HG02885 (cell line): ENCODE results near the gene LMO4.

Experiments used
- ATAC-seq: cut with Tn5 transposase; IDR thresholded peaks from one replicate; pipeline ENCODE4 v1.9.1; 2021; ENCODE audit warnings: mild to moderate bottlenecking; ENCODE audit not compliant: unreplicated experiment, poor library complexity

LMO4 gene

DNA sequence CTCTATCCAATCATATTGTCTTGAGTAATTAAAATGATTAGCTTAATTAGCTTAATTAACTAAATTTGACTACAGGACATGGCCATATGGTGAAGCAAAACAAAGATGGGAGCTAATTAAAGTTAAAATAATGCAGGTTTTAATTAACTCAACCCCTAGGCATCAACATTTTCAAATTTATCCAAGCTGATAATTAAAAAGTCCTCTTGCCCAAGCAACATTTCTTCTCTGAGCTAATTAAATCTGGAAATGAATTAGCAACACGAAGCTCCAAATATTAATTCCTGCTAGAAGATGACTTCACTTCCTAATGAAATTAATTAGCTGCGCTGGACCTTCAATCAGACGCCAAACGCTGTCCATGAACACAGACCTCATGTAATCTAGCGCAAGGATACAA lies 27.9 kb downstream of the LMO4 start:
- no peak for ATAC-seq

DNA sequence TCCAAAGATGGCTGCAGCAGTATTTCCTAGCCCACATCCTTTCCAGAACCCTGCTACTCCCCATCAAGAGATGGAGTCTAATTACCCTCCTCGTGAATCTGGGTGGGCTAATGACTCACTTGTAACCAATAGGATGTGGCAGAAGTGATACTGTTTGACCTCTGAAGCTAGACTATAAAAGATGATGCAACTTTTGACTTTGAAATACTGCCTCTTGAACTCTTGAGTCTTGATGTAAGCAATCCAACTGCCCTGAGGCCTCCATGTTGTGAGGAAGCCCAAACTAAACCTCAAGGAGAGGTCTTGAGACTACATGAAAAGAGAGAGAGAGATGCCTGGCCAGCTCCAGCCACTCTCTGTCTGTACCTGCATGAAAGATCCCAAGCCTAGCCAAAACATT lies 29.5 kb downstream of the LMO4 start:
- no peak for ATAC-seq

DNA sequence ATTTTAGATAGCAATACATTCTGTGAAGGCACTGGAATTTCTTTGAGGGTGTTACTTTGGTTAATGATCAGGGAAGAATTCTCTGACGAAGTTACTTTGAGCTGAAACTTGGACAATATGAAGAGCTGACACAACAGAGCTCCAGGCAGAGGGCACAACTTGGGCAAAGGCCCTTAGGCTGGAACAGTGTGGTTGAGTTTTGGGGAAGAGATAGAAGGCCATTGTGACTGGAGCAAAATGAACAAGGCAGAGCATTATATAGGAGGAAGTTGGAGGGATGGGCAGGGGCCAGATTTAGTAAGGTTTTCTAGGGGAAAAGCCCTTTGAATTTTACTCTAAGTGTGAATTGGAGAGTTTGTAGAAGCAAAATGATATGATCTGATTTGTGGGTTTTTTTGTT lies 30.9 kb downstream of the LMO4 start:
- ATAC-seq: no peak

DNA sequence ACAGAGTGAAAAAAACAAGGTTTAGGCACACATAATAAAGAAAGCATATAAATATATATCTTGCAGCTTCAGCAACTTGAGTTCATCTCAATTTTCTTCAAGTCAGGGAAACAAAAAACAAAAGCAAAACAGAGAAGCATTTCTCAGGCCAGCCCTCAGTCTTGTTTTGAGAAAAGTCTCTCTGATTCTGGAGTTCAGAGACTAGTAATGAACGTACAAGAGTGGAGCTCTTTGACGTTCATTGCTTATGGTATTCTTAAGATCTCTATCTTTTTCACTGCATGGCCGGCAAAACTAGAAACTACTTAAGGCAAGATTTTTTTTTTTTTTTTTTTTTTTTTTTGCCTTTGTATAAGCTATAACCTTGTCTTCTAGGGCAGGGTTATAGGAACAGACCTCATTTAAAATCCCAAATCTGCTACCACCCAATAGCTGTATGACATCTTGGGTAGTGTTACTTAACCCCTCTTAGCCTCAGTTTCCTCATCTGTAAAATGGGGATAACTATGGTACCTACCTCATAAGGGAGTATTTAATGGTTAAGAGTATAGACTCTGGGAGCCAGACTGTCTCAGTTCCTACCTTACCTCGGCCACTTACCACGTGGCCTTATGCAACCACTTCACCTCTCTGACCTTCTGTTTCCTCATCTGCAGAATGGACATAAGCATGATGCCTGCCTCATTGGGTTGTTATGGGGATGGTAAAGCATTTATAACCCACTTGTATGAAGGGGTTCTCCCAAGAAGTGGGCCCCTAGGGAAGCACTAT lies 33.6 kb downstream of the LMO4 start:
- no peak for ATAC-seq

DNA sequence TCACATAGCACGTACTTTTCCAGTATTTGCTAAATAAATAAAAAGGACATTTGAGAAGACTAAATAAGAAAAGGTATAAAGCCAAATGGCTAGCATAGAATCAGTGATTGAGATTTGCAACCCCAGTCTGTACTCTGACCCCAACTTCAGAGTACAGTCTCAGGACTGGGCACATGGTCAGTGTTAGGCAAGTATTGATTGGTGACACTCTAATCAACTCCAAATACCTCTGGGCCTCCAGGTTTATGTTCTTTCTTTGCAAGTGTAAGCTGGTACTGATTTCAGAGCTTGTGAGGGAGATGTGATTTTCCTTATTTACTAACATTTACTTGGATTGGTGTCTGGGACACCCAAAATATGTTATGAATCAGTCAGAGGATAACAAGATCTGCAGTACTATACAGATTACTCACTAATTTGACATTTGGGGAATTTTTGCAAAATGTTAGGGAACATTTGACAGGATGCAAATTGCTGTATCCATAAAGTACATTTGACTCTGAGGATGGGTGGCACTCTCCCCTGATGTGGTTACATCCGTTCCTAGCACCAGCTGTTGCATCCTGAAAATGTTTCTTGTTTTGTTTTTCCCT lies 34.2 kb downstream of the LMO4 start:
- ATAC-seq: no peak

DNA sequence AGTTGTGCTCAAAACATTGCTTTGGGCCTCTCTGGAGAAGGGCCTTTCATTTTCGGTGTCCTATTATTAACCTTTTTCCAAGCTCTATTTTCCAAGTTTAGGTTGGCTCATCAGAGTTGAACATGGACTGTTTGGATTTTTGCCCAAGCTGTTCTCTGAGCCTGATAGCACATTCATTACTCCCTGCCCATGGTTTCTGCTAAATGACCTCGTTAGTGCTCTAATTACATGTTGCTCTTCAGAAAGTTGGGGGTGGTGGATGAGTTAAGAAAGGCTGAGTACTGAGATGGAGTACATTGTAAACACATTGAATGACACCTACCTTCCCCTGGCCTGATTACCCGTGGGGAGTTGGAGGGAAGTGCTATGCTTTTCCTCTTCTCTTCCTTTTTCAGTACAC lies 38.9 kb downstream of the LMO4 start:
- ATAC-seq: no peak

DNA sequence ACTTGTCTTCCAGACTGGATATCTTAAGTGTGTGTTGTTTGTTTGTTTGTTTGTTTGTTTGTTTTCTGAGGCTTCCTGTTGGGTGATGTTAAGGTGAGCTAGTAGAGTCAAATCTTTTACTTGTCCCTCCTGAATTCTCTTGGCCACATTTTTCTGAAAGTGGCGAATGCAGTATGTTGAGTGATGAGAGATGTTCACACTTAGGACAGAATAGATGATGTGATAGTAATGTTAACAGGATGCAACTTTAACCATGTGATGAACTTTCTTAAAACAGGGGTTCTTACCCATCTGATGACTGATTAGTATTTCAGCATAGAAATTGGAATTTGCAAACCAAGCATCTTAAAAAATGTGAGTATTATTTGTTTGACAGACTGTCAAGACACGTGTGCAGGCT lies 40.2 kb downstream of the LMO4 start:
- no peak for ATAC-seq

DNA sequence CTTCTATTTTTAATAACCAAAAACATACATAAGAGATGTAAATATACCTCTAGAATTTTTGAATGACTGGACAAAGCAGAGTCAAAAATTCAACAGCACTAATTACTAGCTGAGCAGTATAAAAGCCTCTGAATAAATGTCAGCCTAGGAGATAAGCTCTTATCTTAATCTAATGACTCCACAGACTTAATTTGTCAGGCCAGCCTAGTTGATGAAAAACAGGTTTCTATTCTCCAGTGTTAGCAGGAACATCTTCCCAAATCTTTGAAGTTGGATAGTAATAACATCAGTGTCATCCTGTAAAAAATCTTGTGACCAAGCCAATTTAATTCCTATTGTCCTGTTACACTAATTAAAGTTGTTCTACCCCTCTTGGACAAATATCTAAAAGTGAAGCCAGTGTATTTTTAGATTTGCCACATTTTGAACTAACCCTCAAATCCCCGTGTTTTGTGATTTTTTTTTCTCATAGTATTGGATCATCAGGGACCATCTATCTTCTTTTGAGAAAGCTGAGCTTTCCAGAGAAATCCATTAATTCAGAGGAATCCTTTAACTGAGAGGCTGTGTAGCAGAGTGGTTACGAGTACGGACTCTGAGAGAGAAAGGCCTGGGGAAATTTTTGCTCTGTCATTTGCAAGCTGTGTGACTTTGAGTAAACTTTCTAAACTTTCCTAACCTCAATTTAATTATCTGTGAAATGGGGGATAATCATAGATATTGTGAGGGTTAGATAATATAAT lies 41.2 kb downstream of the LMO4 start:
- no peak for ATAC-seq

DNA sequence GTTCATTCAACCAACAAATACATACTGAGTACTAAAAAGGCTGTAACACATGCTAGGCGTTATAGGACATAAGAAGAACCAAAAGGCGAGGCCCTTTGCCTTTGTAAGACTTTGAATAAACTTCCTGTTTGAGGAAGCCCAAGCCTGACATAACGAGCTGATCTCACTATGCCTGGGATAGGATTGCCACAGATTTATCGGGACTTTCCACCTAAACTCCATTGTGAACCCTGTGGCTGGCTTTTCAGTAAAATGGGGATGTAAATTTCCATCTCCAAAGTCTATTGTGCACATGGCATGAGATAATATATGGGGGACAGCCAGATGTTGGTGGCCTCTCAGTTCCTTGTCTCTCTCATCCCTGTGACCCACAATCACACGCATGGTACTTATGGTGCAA lies 41.9 kb downstream of the LMO4 start:
- ATAC-seq: no peak

DNA sequence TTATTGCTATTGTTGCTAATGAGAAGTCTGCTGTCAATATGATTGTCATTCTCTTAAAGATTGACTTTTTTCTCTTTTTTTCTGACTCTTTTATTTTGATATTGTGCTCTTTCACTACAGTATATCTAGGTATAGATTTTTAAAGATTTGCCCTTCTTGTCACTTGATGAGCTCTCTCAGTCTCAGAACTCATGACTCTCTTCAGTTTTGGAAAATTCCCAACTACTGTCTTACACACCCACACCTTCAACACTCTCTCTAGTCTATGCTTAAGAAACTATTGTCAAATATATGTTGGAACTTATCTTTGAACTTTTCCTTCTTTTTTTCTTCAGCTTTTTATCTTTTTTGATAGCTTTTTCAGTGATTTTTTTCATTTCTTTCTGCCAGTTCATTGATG lies 50.6 kb downstream of the LMO4 start:
- ATAC-seq: no peak

DNA sequence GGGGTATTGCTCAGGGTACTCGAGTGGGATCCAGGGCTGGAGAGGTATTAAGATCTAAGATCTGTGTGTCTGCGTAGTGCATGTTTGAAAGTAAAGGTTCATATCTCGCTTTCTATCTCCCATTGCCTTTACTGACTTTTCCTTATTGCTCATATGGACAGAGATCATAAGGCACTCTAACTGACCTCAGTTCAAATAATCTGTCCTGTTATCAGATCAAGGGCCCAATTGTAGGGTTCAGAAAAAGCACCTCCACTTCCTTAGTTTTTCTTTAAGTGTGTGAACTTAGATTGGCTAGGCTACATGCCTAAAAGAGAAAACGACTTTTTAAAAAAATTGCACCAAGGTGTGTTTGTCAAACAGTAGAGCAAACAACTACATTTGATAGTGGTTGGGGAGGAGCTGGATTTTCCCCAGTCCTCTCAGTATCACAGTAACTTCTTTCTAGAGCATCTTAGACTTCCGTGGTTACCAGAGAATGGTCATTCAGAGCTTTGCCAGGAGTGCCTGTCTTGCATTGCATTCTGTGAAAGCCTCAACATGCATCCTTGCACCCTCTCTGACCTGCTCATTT lies 57.6 kb downstream of the LMO4 start:
- ATAC-seq: no peak

DNA sequence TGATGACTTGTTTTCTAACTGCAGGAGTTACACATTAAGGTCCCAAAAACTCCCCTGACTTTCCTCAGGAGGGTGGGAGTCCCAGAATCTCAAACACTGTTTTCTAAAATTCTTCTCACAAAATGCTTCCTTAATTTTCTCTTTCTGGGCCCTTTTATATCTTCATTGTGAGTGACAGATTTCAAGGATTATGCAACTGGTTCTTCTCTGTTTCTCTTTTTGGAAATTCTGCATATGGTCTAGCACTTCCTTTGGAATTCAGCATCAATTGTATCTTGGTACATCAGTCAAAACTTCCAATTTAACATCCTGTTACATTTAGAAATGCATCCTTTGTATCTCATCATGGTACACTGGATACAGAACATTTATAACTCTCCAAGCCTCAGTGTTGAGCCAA lies 59.7 kb downstream of the LMO4 start:
- ATAC-seq: no peak

DNA sequence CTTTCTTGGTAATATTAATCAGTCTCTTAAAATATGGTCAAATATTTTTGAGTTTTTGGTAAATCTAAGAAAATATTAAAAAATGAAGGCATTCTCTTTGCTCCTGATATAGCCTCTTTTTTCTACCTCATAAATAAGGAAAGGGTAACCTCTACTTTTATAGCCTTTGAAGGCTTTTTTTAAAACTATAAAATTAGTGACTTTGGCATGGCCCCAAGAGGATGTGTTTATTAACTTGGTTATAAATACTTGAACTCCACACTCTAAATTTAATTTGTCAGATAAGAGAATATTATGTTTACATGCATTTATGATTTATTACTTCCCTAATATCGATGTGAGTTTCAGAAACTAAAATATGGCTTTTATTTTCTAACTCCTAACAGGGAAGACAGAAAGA lies 60.3 kb downstream of the LMO4 start:
- ATAC-seq: no peak

DNA sequence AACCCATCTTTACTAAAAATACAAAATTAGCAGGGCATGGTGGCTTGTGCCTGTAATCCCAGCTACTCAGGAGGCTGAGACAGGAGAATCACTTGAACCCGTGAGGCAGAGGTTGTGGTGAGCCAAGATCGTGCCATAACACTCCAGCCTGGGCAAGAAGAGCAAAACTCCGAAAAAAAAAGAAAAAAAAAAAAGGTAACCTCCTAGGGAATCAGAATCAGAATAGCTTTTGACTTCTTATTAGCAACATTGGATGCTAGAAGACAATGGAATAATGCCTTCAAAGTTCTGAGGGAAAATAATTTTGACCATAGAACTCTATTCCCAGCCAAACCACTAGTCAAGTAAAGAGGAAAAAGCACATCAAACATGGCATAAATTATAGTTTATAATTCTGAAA lies 60.9 kb downstream of the LMO4 start:
- no peak for ATAC-seq

DNA sequence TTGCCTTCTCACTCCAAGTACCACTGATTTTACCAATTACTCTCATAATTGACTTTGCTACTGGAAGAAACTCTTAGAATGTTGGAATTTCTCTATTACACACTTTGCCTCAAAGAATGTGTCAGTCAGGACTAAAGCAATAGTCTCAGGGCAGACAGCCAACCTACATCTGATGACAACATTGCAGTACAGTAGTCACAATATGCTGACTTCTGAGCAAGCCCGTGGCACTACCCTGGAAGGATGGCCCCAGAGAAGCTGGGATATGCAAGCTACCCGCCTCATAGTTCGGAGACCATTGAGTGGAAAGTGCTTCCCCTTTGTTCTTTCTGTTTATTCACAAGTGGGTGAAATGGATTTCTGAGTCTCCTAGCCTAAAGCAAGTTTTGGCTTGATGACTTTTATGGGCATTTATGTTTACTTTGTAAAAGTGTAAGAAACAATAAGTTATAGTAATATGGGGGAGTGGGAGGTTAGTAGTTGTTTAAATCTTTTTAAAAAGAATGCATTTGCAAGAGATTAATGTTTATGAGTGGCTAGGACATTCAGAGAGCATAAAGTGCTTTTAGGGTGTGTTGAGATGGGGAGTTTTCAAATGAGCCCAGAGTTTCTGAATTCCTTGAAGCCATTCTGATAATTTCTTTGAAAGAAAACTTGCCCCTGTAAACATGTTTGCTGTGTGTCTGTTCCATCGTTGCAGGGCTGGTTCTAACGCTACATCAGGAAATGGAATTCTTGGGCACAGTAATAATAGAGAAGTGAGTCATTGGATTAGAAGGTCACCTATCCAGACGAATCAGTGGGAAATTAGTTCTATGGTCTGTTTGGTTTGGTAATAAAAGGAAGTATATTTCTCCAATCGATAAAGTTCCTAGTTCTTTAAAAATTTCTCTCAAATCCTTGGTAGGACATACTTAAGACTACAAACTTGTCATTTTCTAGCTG lies 63.8 kb downstream of the LMO4 start:
- ATAC-seq: no peak

DNA sequence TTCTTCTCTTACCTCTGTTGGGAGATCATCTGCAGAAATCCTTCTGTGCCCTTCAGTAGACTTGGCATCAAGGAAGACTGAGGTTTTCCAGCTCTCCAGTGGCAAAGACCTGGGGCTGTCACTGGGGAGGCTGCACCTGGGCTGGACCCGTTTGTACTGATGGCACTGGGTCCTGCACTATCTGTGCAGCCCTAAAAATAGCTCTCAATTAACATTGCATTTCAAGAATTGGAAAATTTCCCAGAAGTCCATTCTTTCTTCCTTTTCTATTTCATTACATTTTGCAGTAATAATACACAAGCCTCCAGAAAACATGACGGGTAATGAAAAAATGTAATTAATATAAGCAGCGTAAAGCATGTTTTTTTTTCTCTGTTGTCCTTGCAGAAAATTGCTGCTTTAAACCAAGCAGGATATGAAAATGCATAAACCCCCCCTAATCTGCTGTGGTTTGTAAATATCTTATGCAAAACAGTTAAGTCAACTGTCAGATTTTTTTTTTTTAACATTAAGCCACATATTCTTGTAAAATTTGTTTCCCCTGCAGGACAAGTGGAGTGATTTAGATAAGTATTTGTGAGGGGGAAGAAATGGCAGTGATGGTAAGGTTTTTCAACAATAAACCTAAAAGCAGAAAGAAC lies 64.9 kb downstream of the LMO4 start:
- ATAC-seq: no peak

DNA sequence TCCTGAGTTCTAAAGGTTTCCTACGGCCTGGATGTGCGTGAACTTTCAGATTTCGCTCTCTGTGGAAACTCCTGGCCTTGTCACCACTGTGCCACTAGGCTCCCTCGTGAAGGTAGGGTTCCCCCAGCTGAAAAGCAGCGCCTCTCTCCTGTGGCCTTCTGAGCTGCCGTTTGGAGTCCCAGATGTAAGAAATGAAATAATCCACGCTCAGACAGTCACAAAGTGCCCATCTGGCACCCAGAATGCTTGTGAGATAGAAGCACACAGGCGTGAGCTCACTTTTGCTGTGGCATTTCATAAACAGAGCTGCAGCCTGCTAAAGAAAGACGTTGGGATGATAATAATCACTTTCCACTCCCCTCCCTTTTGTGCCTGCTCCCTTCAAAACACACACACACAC lies 65.8 kb downstream of the LMO4 start:
- no peak for ATAC-seq

DNA sequence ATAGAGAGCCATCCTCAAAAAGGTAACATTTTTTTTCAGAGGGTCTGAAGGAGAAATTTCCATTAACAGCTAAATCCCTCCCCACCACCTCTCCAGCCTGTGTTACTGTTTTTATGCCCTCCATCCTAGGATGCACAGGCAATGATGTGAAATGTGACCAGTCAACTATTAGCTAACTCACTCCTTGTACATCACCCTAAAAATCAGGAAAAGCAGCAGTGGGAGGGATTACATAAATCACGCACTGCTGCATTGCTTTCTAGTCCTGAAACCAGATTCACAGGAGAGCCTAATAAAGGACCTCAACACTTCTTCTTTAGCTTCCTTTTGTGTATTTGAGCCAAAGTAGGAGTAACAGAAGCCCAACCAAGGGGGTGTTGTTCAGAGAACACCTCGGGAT lies 66.3 kb downstream of the LMO4 start:
- ATAC-seq: no peak
